Progenitor cell of endocrine pancreas (in vitro differentiated cells): Measurements from ENCODE around the gene SCYGR1. TPM values are rescaled to one million over a fixed set of nuclear protein-coding genes. Genes with fewer than 3 reads are reported as not detected.
A peak's percentile ranks its signal among the peaks of the same experiment; 100 is the strongest.

Experiments used
- DNase-seq: peaks from one replicate; pipeline ENCODE4 v3.0.0; 2021; ENCODE audit warnings: low spot score; ENCODE audit not compliant: unreplicated experiment
- H3K27ac Mint-ChIP-seq: 2 replicates; pipeline ENCODE4 v1.8.0; 2021; ENCODE audit warnings: mild to moderate bottlenecking, moderate library complexity, mixed read lengths
- H3K27me3 Mint-ChIP-seq: 2 replicates; pipeline ENCODE4 v1.8.0; 2021; ENCODE audit warnings: mixed read lengths
- H3K36me3 Mint-ChIP-seq: 2 replicates; pipeline ENCODE4 v1.8.0; 2022; ENCODE audit warnings: mixed read lengths; ENCODE audit not compliant: insufficient read depth
- H3K4me1 Mint-ChIP-seq: 2 replicates; pipeline ENCODE4 v1.8.0; 2021; ENCODE audit warnings: low read depth, mixed read lengths
- H3K4me3 Mint-ChIP-seq: 2 replicates; pipeline ENCODE4 v1.8.0; 2021; ENCODE audit warnings: low read depth, mild to moderate bottlenecking, moderate library complexity, mixed read lengths
- H3K9me3 Mint-ChIP-seq: 2 replicates; pipeline ENCODE4 v1.8.0; 2021; ENCODE audit warnings: low read depth, mixed read lengths
- CTCF ChIP-seq: fragments of 200-600 bp; sonication (generic); IDR thresholded peaks from one replicate; pipeline ENCODE4 v1.5.0; 2021; ENCODE audit warnings: antibody characterized with exemption, mild to moderate bottlenecking; ENCODE audit not compliant: unreplicated experiment
- total RNA-seq: library from RNA; stranded (reverse); gene quantifications from 2 replicates; pipeline ENCODE4 v1.2.1, GENCODE V29; 2021

SCYGR1 gene
- total RNA-seq, 1 donor from 2014 or later: not detected

GRCh38 chr2:227410191-227410590 is 22.4 kb upstream of the SCYGR1 start:
- H3K36me3 Mint-ChIP-seq: no peaks in the 10 kb centered on the region
- no peak for DNase-seq
- TF ChIP-seq CTCF: no peak
- no peaks in the 10 kb centered on the region for H3K9me3 Mint-ChIP-seq
- H3K27me3 Mint-ChIP-seq: peaks cover 3% of the 10 kb centered on the region
- no peak overlapping the region for H3K4me3 Mint-ChIP-seq
- no peak overlapping the region for H3K27ac Mint-ChIP-seq
- H3K4me1 Mint-ChIP-seq: peaks cover 3% of the 10 kb centered on the region

DNA sequence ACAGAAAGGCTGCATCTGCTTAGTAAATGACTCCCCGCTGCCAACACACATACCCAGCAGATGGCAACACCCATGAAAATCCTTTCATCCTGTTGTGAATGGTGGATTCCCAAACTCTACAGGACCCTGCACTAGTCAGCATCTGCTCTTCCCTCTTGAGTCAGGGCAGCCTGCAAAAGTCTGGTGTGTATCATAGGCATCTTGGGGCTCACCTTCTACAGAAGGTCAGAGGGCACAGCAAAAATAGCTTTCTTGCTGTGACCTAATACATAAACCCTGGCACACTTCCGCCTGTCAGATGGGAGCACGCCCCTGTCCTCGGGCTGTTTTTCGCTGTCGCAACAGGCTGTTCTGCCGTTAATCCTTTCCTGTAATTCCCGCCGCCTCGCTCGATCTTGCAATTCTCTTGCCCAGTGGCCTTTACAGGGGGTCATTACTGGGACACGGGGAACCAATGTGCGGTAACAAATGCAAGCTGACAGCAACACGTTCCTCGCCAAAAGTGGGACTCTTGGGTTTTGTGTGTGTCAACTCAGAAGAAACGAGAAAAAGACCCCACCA is 19.9 kb upstream of the SCYGR1 start:
- TF ChIP-seq CTCF: no peak
- Mint-ChIP-seq H3K27me3 (peaks cover 3% of the 10 kb centered on the region), H3K4me1 (peaks cover 3% of the 10 kb centered on the region), H3K9me3 (no peaks in the 10 kb centered on the region), H3K27ac (no peak overlapping the region), H3K4me3 (no peak overlapping the region), H3K36me3 (no peaks in the 10 kb centered on the region)
- no peak for DNase-seq

DNA sequence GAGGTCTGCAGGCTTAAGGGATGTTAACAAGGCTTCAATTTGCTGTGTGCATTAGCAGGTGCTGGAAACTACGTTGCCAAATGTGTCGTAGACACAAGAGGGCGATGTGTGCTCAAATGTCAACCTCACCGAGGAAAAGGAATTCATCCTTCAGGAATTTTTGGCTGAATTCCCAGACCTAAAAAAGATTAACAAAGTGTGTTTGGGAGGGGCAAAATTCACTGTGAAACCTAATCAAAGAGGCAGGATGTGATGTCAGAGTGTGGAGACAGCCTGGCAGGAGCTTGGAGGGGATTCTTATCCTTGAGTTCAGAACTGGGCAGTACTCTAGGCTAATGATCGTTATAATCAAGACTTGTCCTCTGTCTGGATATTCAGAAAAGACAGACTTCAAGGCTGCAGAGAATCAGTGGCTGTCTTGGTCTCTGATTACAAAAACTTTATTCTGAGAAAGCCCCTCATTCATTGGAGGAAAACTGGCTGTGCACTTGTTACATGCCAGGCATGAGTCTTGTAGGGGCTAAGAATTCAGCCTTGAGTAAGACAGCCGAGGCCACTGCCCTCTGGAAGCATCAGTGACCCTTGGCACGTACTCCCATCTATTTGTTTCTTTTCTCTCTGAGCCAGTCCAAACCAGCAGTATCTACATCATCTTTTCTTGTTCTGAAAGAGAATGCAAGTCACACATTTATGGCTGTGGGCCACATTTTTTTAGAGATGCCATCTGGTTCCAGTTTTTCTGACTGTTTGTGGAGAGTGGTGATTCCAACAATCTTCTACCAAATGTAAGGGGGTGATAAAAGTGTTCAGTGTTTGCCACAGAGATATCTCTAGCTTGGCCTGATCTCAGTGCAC is 18.7 kb upstream of the SCYGR1 start:
- TF ChIP-seq CTCF: peak; percentile 69
- Mint-ChIP-seq H3K27ac (peak overlapping the region; percentile 14), H3K9me3 (no peaks in the 10 kb centered on the region), H3K4me3 (no peak overlapping the region), H3K27me3 (peaks cover 5% of the 10 kb centered on the region), H3K4me1 (peaks cover 8% of the 10 kb centered on the region), H3K36me3 (no peaks in the 10 kb centered on the region)
- DNase-seq: peak; percentile 14

DNA sequence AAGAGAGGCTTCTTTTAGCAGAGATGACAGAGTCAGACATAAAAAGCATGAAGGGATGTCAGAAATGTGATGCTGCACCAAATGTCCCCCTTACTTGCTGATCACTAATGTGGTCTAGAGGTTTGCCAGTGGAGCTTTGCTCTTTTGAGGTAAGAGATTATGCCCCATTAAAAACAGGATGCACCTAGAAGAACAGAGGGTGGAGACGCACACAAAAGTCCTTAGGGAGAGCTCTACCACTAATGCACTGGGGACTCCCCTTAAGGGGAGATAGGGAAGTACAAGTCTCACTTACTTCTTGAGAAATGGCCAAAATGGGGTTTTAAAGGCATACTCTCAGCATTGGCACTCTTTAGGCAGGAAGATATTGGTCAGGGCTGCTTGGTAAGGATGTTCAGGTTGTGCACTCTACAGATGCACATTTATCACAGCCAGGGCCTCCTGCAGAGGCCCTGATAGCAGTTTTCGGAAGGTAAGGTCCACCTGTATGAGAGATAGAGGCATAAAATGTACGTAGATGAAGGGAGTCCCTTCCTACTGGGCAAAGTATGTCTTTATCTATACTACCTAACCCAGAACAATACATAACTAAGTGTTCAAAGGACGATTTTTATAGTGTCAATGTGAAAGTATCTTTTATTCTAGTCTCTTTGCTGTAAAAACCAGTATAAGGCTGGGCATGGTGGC is 17.0 kb upstream of the SCYGR1 start:
- Mint-ChIP-seq H3K9me3 (no peaks in the 10 kb centered on the region), H3K4me1 (peaks cover 13% of the 10 kb centered on the region), H3K4me3 (no peak overlapping the region), H3K36me3 (no peaks in the 10 kb centered on the region), H3K27me3 (peaks cover 7% of the 10 kb centered on the region), H3K27ac (no peak overlapping the region)
- TF ChIP-seq CTCF: no peak
- no peak for DNase-seq

DNA sequence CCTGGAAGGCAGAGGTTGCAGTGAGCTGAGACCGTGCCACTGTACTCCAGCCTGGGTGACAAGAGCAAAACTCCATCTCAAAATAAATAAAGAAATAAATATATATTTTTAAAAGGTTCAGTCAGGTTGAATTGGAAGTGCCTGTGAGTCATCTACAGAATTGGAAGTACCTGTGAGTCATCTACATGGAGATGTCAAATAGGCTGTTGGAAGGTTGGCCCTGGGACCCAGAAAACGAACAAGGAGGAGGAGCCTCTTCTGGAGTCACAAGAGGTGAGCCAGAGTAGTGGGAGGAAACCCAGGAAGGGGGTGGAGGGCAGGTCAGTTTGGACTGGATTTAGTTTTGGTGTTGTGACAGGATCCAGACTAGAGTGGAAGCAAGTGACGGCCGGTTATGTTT is 15.2 kb upstream of the SCYGR1 start:
- peaks cover 13% of the 10 kb centered on the region for H3K4me1 Mint-ChIP-seq
- H3K36me3 Mint-ChIP-seq: no peaks in the 10 kb centered on the region
- H3K9me3 Mint-ChIP-seq: no peaks in the 10 kb centered on the region
- no peak overlapping the region for H3K4me3 Mint-ChIP-seq
- H3K27me3 Mint-ChIP-seq: peaks cover 7% of the 10 kb centered on the region
- DNase-seq: no peak
- H3K27ac Mint-ChIP-seq: peak overlapping the region; percentile 83
- no peak for TF ChIP-seq CTCF
